HL-60 (cell line): Measurements from ENCODE around the gene SHF.

Source experiments
- CTCF ChIP-seq: IDR thresholded peaks from one replicate; pipeline ENCODE4 v1.5.1; 2011; ENCODE audit warnings: low read length, control low read depth, inconsistent platforms; ENCODE audit not compliant: insufficient read depth
- POLR2AphosphoS5 ChIP-seq: IDR thresholded peaks from 2 replicates; pipeline ENCODE4 v1.6.1; 2012; ENCODE audit warnings: low read depth
- REST ChIP-seq: IDR thresholded peaks from 2 replicates; pipeline ENCODE4 v1.6.1; 2012; ENCODE audit warnings: low read depth; ENCODE audit not compliant: insufficient replicate concordance

- TF ChIP-seq CTCF (no peak), REST (peak; percentile 21), POLR2AphosphoS5 (no peak)
These were observed 13.2 kb upstream of the SHF start for GRCh38 chr15:45200799-45201556.
